NCI-H146 (cell line): Measurements from ENCODE around the gene IFIT1.
A peak's percentile ranks its signal among the peaks of the same experiment; 100 is the strongest.
"Not testable (repeated sequence)": the region's sequence is repeated elsewhere in the genome, so short reads cannot be mapped to it uniquely, and the experiment has no call there.

Experiments
- DNase-seq: peaks from one replicate; lab custom pipeline; 2025; lab: John Stamatoyannopoulos, UW

IFIT1 gene

GRCh38 chr10:89364531-89364930 is 27.9 kb upstream of the IFIT1 start:
- DNase-seq: no peak

DNA sequence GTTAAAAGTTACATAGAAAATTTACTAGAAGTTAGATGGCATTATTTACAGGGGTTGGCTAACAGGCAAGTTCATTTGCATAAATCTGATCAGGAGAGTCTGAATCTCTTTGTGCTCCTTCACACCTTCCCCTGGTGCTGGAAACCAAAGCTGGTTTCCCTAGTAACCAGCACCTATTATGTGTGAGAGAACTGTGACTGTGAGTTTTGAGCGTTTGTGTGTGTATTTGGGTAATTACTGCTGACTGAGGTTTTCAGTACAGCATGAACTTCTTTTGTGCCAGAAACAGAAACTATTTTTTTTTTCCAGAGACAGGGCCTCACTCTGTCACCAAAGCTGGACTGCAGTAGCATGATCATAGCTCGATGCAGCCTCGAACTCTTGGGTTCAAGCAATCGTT is 24.9 kb upstream of the IFIT1 start:
- DNase-seq: peak; percentile 58

- DNase-seq: no peak
These were observed 24.3 kb upstream of the IFIT1 start for GRCh38 chr10:89368129-89368528.

GRCh38 chr10:89369156-89370105 is 23.0 kb upstream of the IFIT1 start:
- DNase-seq: no peak

DNA sequence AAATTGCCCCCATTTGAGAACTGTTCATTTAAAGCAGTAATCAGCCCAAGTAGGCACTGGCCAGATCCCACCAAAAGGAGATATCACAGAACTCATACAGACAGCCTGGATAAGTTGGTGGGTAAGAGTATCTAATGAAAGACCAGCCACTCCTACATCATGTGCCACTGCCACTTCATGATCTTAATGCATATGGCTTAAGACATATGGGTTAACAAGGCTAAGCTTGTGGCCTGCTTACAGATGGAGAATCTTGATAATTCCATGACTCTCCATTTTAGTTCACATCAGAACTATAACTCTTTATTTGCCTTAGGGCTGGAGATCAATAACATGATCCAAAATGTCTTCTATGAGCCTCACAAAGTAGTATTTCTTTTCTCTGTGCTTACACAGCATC is 21.3 kb upstream of the IFIT1 start:
- no peak for DNase-seq

GRCh38 chr10:89371987-89372386 is 20.4 kb upstream of the IFIT1 start:
- DNase-seq: no peak

DNA sequence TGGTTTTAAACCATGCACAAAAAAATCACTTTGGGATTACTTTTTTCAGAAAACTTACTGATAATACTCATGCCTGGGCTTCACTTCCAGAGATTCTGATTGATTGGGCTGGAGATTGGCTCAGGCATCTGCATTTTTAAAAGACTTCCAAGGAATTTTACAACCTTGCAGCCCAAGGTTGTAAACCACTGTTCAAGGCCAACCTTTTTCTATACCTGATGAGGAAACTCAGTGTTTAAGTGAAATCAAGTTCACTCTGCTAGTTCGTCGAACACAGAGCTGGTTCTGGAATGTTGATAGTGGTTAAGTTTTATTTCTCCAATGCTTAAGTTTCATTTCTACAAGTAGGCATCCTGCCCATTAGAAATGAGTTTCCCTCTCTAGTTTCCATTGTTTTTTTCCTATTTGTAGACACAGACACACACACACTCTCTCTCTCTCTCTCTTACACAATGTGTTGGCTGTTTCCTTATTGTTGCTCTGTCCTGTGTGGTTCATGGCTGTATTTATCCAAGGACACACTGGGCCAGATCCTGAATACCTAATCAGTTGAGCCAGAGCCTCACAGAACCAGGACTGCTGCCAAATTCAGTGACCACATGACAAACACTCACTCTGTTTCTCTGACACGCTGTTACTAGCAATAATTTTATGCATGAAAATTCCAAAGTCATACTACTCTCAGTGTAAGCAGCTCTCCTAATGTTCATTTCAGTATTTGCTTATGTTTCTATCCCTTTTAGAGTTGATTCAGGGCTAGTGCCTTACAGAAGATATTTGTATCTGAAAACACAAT is 18.3 kb upstream of the IFIT1 start:
- DNase-seq: no peak

DNA sequence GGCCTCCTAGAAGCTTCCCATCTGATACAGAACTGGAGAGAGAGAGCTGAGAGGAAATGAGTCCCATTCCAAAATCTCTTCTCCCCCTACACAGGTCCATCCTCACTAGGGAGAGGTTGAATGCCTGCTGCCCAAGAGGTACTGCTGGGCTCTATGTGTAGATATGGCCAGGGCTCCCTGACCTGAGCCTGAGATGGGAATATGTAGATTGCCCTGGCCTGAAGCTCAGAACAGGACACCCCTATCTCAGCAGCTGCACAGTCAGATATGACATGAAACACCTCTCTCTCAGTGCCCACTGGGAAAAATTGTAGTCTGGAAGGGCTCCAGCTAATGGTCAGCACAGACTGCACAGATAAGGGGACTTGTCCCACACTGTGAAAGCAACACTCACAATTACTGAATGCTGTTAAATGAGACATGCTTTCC is 17.7 kb upstream of the IFIT1 start:
- no peak for DNase-seq

DNA sequence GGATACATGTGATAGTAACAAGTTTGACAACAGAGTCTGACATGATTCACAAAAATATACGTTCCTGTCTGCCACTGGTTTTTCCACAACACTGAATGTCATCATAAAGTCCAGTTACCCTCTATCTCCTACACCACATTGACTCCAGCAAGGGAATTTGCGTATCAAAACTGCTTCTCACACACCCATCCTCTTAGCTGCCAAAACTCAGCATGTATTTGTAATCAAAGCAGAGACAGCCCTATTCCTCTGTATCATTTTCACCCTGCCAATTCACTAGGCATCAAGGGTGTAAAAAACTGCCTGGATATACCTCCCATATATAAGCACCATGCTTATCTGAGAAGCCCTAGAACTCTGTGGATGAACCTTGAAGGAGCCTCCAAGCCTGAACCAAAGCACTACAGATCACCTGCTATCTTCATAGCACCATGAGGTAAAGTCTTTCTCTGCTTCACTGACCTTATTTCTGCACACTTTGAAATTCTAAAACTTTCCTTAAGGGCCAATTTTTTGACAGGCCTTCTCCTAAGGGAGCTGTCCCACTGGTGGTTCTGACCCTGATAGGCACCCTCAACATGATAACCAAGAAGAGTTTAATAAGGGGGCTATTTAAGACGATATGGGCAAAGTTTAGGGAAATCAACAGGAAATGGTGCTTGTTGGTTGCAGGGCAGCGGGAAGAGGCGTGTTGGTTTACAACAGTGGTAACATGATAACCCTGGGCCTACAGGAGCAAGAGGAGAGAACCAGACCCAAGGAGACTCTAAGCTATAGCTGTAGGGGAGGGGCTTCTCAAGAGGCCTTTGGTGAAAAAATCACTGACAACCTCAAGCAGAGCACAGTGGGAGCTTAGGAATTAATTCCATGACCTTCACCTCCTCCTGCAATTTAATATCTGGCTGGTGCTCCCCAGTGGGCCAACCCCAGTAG is 14.5 kb upstream of the IFIT1 start, which contains the start of gene IFIT1B:
IFIT1B (plus strand) TSS at position 352 of the 933 bp plus-strand sequence; CDS start at position 432, 80 bp downstream.
- no peak for DNase-seq

DNA sequence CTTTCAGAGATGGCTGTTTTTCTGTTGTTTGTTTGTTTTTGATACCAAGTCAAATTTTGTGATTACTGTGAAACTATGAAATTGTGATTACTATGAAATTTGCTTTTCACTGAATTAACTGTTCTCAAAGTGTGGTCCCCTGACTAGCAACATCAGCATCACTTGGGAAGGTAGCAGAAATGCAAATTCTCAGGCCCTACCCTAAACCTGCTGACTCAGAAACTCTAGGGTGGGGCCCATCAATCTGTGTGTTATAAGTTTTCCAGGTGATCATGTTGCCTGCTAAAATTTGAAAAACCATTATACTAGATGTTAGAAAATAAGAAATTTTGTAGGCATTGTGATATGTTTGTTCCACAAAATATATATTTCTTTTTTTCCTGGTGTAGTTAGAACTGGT is 13.3 kb upstream of the IFIT1 start:
- no peak for DNase-seq

GRCh38 chr10:89382757-89383156 is 9.7 kb upstream of the IFIT1 start:
- no peak for DNase-seq

DNA sequence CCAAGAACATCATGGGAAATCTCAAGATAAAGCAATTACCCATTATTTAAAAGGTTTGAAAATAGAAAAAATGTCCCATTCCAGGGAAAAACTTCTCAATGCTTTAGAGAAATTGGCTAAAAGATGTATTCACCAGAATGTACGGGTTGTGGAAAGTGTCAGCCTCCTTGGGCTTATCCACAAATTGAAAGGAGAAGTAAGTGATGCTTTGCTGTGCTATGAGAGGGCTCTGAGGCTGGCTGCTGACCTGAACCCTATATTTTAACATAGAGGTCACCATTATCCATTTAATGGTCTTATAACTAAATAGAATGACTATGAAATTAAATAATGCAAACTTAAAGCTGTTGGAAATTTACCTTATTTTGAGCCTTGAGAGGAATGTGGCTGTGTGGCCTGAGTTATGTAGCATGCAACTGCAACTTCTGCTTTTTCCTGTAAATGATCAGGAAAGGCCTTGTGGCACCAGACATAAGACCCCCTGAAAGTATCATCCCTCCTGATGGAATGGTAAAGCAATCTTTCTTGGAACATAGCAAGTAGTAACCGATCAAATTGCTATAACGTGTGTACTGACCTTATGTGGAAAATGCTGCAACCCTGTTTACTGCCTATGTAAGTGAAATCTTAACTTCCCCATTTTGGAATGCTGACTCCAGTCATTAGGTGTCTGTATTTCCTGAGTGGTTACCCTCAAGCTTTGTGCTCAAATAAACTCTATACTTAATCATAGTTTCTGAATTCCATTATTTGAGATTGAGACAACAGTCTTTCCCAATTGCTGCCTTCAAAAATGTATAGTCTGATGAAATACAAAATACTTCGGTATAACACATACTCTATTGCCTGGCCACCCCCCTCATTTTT is 7.7 kb upstream of the IFIT1 start:
- no peak for DNase-seq

GRCh38 chr10:89388806-89389205 is 3.6 kb upstream of the IFIT1 start:
- no peak for DNase-seq

GRCh38 chr10:89389254-89389653 is 3.2 kb upstream of the IFIT1 start:
- peak; percentile 28 for DNase-seq

DNA sequence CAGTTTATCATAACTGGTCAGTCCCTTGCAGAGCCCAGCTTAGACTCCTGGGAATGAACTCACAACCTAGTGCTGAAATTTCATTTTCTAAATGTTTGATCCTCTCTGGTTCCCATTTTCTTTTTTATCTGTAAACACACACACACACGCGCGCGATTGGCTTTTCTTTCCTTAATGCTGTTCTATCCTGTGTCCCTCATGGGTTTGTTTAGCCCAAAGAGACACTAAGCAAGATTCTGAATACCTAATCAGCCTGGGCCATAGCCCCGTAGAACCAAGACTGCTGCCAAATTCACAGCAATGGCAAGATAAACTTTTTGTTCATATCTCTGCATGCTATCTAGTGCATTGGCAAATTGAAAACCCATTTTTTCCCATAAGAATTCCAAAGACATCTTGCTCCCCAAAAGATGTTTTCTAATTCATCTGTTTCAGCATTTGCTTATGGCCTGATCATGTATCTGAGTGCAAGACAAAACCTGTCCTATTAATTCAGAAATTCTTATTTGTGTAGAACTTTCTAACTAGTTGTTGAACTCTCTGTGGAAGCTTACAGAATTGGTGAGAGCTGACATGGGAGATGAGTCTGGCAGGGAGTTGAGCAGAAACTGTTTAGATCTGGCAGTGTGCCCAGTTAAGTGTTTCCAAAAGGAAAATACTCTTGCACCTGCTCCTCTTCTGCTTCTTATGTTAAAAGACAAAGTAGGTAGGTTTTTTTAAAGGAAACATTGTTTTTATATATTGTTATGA is 1.8 kb upstream of the IFIT1 start:
- DNase-seq: no peak

DNA sequence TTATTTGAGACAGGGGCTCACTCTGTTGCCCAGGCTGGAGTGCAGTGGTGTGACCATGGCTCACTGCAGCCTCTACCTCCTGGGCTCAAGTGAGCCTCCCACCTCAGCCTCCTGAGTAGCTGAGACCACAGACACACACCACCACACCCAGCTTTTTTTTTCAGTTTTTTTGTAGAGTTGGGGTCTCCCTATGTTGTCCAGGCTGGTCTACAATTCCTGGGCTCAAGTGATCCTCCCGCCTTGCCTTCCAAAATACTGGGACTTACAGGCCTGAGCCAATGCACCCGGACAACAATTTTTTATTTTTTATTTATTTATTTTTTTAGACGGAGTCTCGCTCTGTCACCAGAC is 1.2 kb upstream of the IFIT1 start:
- not testable (repeated sequence) for DNase-seq

DNA sequence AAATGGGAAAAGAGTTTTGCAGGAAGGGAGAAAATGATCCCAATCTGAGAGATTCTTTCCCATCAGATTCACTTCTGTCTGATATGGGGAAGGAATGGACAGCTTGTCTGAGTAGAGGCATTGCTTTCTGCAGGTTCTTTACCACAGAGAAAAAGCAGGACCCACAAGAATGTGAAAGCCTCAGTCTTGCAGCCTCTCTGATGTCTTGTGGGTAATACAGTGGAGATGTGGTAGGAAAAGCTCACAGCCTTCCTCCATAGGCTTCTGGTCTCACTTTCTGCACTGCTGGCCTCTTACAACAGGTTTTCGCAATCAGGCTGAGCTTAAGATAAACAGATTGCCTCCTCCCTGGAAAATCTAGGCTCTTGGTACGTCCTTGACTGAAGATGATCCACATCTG is 551 bp downstream of the IFIT1 start:
- no peak for DNase-seq

DNA sequence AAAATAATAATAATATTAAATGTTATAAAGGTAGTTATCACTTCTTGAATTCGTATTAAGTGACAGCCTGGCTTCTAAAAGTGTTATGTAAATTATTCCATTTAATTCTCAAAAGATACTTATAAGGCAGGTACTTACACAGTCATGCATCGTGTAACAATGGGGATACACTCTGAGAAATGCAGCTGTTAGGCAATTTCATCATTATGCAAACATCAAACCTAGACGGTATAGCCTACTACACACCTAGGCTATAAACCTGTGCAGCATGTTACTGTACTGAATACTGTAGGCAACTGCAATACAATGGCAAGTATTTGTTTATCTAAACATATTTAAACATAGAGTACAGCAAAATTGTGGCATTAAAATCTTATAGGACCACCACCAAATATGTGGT is 1.5 kb downstream of the IFIT1 start:
- DNase-seq: no peak

DNA sequence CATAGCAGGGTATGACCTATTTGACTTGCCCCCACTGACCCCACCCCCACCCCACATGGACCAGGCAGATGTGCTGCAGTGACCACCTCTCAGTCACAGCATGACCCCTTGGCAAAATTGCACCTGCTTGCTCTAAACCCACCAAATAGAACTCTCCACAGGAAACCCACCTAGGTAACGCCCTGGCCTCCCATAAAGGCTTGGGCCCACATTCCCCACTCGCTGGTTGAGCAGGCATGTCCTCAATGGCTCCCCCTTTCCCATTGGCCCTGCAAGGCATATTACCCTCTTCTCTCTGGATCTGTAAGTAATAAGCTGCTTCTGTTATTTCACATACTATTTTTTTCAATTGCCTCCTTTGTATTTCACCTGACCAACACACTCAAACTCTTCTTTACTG is 2.7 kb downstream of the IFIT1 start:
- no peak for DNase-seq
